H9 (cell line): ENCODE measurements around the gene TLK1. TPM values are rescaled to one million over a fixed set of nuclear protein-coding genes. Genes with fewer than 3 reads are reported as not detected.

Source experiments
- DNase-seq: peaks from one replicate; pipeline ENCODE4 v3.0.0-alpha.2; 2017
- H2AFZ ChIP-seq: one replicate; pipeline ENCODE4 v1.6.1; 2013; ENCODE audit warnings: mild to moderate bottlenecking, low read length, control low read depth, moderate library complexity
- H2AK5ac ChIP-seq: 2 replicates; pipeline ENCODE4 v1.6.1; 2013; ENCODE audit warnings: low read length, control low read depth, mixed read lengths; ENCODE audit not compliant: insufficient read length
- H2BK120ac ChIP-seq: one replicate; pipeline ENCODE4 v1.6.1; 2013; ENCODE audit warnings: low read depth, mild to moderate bottlenecking, low read length, control low read depth, inconsistent platforms; ENCODE audit not compliant: poor library complexity, severe bottlenecking
- H2BK12ac ChIP-seq: 2 replicates; pipeline ENCODE4 v1.6.1; 2013; ENCODE audit warnings: low read length, control low read depth, mixed read lengths, low read depth; ENCODE audit not compliant: insufficient read length
- H2BK15ac ChIP-seq: 2 replicates; pipeline ENCODE4 v1.6.1; 2013; ENCODE audit warnings: low read depth, low read length, control low read depth
- H2BK20ac ChIP-seq: one replicate; pipeline ENCODE4 v1.6.1; 2013; ENCODE audit warnings: low read depth, mild to moderate bottlenecking, low read length, control low read depth, inconsistent platforms; ENCODE audit not compliant: poor library complexity, severe bottlenecking
- H2BK5ac ChIP-seq: 2 replicates; pipeline ENCODE4 v1.6.1; 2013; ENCODE audit warnings: low read length, control low read depth, mixed read lengths; ENCODE audit not compliant: insufficient read length
- H3K14ac ChIP-seq: 2 replicates; pipeline ENCODE4 v1.6.1; 2013; ENCODE audit warnings: low read length, control low read depth; ENCODE audit not compliant: insufficient read depth
- H3K18ac ChIP-seq: 2 replicates; pipeline ENCODE4 v1.6.1; 2013; ENCODE audit warnings: low read depth, mild to moderate bottlenecking, mixed read lengths, low read length, control low read depth; ENCODE audit not compliant: insufficient read length
- H3K23ac ChIP-seq: 2 replicates; pipeline ENCODE4 v1.6.1; 2013; ENCODE audit warnings: low read length, control low read depth, mixed read lengths, low read depth; ENCODE audit not compliant: insufficient read length
- H3K23me2 ChIP-seq: 2 replicates; pipeline ENCODE4 v1.6.1; 2013; ENCODE audit warnings: low read depth, mild to moderate bottlenecking, mixed read lengths, low read length, control low read depth; ENCODE audit not compliant: insufficient read length, poor library complexity, severe bottlenecking
- H3K27ac ChIP-seq: 2 replicates; pipeline ENCODE4 v1.5.1; 2013; ENCODE audit warnings: low read length, control low read depth, mixed read lengths, low read depth; ENCODE audit not compliant: insufficient read length
- H3K27me3 ChIP-seq: 2 replicates; pipeline ENCODE4 v1.6.1; 2013; ENCODE audit warnings: low read length, control low read depth, inconsistent platforms; ENCODE audit not compliant: insufficient read depth
- H3K4ac ChIP-seq: 2 replicates; pipeline ENCODE4 v1.6.1; 2013; ENCODE audit warnings: low read depth, mild to moderate bottlenecking, control low read depth, inconsistent platforms, low read length, moderate library complexity
- H3K4me1 ChIP-seq: 2 replicates; pipeline ENCODE4 v1.6.1; 2013; ENCODE audit warnings: low read length, control low read depth, inconsistent platforms; ENCODE audit not compliant: insufficient read depth
- H3K4me2 ChIP-seq: 2 replicates; pipeline ENCODE4 v1.6.1; 2013; ENCODE audit warnings: low read length, control low read depth, mixed read lengths; ENCODE audit not compliant: insufficient read length, insufficient read depth
- H3K56ac ChIP-seq: 2 replicates; pipeline ENCODE4 v1.6.1; 2013; ENCODE audit warnings: low read depth, mild to moderate bottlenecking, mixed read lengths, low read length, control low read depth; ENCODE audit not compliant: insufficient read length
- H3K79me1 ChIP-seq: 2 replicates; pipeline ENCODE4 v1.6.1; 2013; ENCODE audit warnings: low read depth, mild to moderate bottlenecking, moderate library complexity, low read length, control low read depth, inconsistent platforms; ENCODE audit not compliant: insufficient read depth, poor library complexity, severe bottlenecking
- H3K79me2 ChIP-seq: 2 replicates; pipeline ENCODE4 v1.6.1; 2013; ENCODE audit warnings: low read length, control low read depth, inconsistent platforms; ENCODE audit not compliant: insufficient read depth
- H3K9ac ChIP-seq: 2 replicates; pipeline ENCODE4 v1.6.1; 2013; ENCODE audit warnings: low read length, control low read depth, mixed read lengths; ENCODE audit not compliant: insufficient read length; ENCODE audit errors: extremely low read depth
- H3K9me3 ChIP-seq: one replicate; pipeline ENCODE4 v1.6.1; 2013; ENCODE audit warnings: low read depth, low read length, inconsistent platforms; ENCODE audit not compliant: control insufficient read depth
- H3T11ph ChIP-seq: one replicate; pipeline ENCODE4 v1.6.1; 2013; ENCODE audit warnings: mild to moderate bottlenecking, low read length, control low read depth, inconsistent platforms
- H4K20me1 ChIP-seq: one replicate; pipeline ENCODE4 v1.6.1; 2013; ENCODE audit not compliant: control insufficient read depth, insufficient read length, insufficient read depth
- H4K5ac ChIP-seq: 2 replicates; pipeline ENCODE4 v1.6.1; 2013; ENCODE audit warnings: low read depth, mild to moderate bottlenecking, mixed read lengths, low read length, control low read depth; ENCODE audit not compliant: insufficient read length
- H4K8ac ChIP-seq: replicated peaks from 2 replicates; pipeline ENCODE4 v1.6.1; 2013; ENCODE audit warnings: low read length, control low read depth, mixed read lengths, low read depth; ENCODE audit not compliant: insufficient read length
- H4K91ac ChIP-seq: 2 replicates; pipeline ENCODE4 v1.6.1; 2013; ENCODE audit warnings: low read depth, mild to moderate bottlenecking, moderate library complexity, mixed read lengths, low read length, control low read depth; ENCODE audit not compliant: insufficient read length
- H3K27ac Mint-ChIP-seq, 3 experiments: 2 replicates in 2 of 3; 3 replicates in 1 of 3; pipeline ENCODE4 v1.8.0; 2020 to 2021; ENCODE audit warnings: mixed read lengths in 3 of 3, mild to moderate bottlenecking in 1 of 3, moderate library complexity in 1 of 3
- H3K27me3 Mint-ChIP-seq: 2 replicates; pipeline ENCODE4 v1.8.0; 2021; ENCODE audit warnings: low read depth, mild to moderate bottlenecking, moderate library complexity, mixed read lengths
- H3K36me3 Mint-ChIP-seq, 3 experiments: 2 replicates in 2 of 3; 3 replicates in 1 of 3; pipeline ENCODE4 v1.8.0; 2020 to 2021; ENCODE audit warnings: low read depth in 3 of 3, mixed read lengths in 3 of 3; ENCODE audit not compliant: insufficient read depth in 1 of 3
- H3K4me1 Mint-ChIP-seq, 2 experiments: 2 replicates each; pipeline ENCODE4 v1.8.0; 2020; ENCODE audit warnings: mixed read lengths in 2 of 2
- H3K4me3 Mint-ChIP-seq, 2 experiments: 2 replicates in 1 of 2; 3 replicates in 1 of 2; pipeline ENCODE4 v1.8.0; 2020 to 2021; ENCODE audit warnings: mild to moderate bottlenecking in 2 of 2, mixed read lengths in 2 of 2, moderate library complexity in 1 of 2
- H3K9me3 Mint-ChIP-seq, 2 experiments: 2 replicates in 1 of 2; 3 replicates in 1 of 2; pipeline ENCODE4 v1.8.0; 2020; ENCODE audit warnings: mild to moderate bottlenecking in 2 of 2, mixed read lengths in 2 of 2, moderate library complexity in 1 of 2
- CTCF ChIP-seq: fragments of 200-600 bp; sonication (generic); conservative IDR thresholded peaks from 3 replicates; pipeline ENCODE4 v1.8.0; 2021; ENCODE audit warnings: antibody characterized with exemption, mild to moderate bottlenecking
- total RNA-seq: library from RNA; stranded (reverse); gene quantifications from 2 replicates; pipeline ENCODE4 v1.2.1, GENCODE V29; 2021

Gene TLK1
- total RNA-seq, 1 experiment from 2014 or later, result 112 TPM

GRCh38 chr2:171178993-171179392, 18.3 kb upstream of the TLK1 start:
- no peaks in the 10 kb centered on the region for H3K79me1 ChIP-seq
- no peak overlapping the region for H2BK15ac ChIP-seq
- H2BK12ac ChIP-seq, result no peak overlapping the region
- no peaks in the 10 kb centered on the region for H3K9me3 ChIP-seq
- no peaks in the 10 kb centered on the region for H3K23me2 ChIP-seq
- H2AK5ac ChIP-seq, result no peak overlapping the region
- no peak overlapping the region for H3K4ac ChIP-seq
- no peak overlapping the region for H3K23ac ChIP-seq
- no peak overlapping the region for H2BK20ac ChIP-seq
- H2BK120ac ChIP-seq, result no peak overlapping the region
- no peaks in the 10 kb centered on the region for H3K79me2 ChIP-seq
- H4K20me1 ChIP-seq, result no peaks in the 10 kb centered on the region
- no peak overlapping the region for H2BK5ac ChIP-seq
- H2AFZ ChIP-seq, result no peak overlapping the region
- TF ChIP-seq CTCF, result no peak
- H4K91ac ChIP-seq, result no peak overlapping the region
- H3K9ac ChIP-seq, result no peak overlapping the region
- no peak overlapping the region for H3K27ac Mint-ChIP-seq
- H3K56ac ChIP-seq, result no peak overlapping the region
- 0 out of 2 replicates have a peak, but pooled peaks cover 3% of the 10 kb centered on the region for H3K4me1 ChIP-seq
- peaks cover 11 to 14% of the 10 kb centered on the region in 2 experiments for H3K4me1 Mint-ChIP-seq
- H3K9me3 Mint-ChIP-seq, result no peaks in the 10 kb centered on the region
- H3K27me3 Mint-ChIP-seq, result no peaks in the 10 kb centered on the region
- no peak overlapping the region for H4K8ac ChIP-seq
- H3K14ac ChIP-seq, result no peak overlapping the region
- no peak for DNase-seq
- H4K5ac ChIP-seq, result no peak overlapping the region
- no peak overlapping the region for H3K4me2 ChIP-seq
- H3K36me3 Mint-ChIP-seq, result no peaks in the 10 kb centered on the region
- no peak overlapping the region for H3T11ph ChIP-seq
- H3K4me3 Mint-ChIP-seq, result no peak overlapping the region
- H3K27me3 ChIP-seq, result no peaks in the 10 kb centered on the region
- no peak overlapping the region for H3K18ac ChIP-seq
- H3K27ac ChIP-seq, result no peak overlapping the region
